WTC11 (cell line): ENCODE data around the gene CABCOCO1. TPM values are rescaled to one million over a fixed set of nuclear protein-coding genes. Genes with fewer than 3 reads are reported as not detected.

Experiments
- ATAC-seq: fragments of 200-7000 bp; cut with Tn5 transposase; 2 replicates; pipeline ENCODE4 v1.10.0; 2021; ENCODE audit warnings: mild to moderate bottlenecking, moderate library complexity
- CTCF ChIA-PET: fragments of 300-600 bp; sonication (Branson Sonifier 250); formaldehyde crosslinking; loops from one replicate; lab custom pipeline; 2021; ENCODE audit warnings: antibody characterized with exemption; lab: Charles Lee
- POLR2A ChIA-PET: fragments of 350-600 bp; sonication (Branson Sonifier 250); formaldehyde crosslinking; loops from one replicate; lab custom pipeline; 2021; ENCODE audit warnings: antibody characterized with exemption; lab: Charles Lee
- DNase-seq: peaks from one replicate; pipeline ENCODE4 v3.0.0; 2021; ENCODE audit warnings: low spot score
- H3K27ac Mint-ChIP-seq: 2 replicates; pipeline ENCODE4 v1.8.0; 2021; ENCODE audit warnings: mixed read lengths
- H3K27me3 Mint-ChIP-seq: 2 replicates; pipeline ENCODE4 v1.8.0; 2021; ENCODE audit warnings: low read depth, mild to moderate bottlenecking, moderate library complexity, mixed read lengths
- H3K36me3 Mint-ChIP-seq: 2 replicates; pipeline ENCODE4 v1.8.0; 2021; ENCODE audit warnings: mixed read lengths
- H3K4me1 Mint-ChIP-seq: 2 replicates; pipeline ENCODE4 v1.8.0; 2022; ENCODE audit warnings: mixed read lengths
- H3K4me3 Mint-ChIP-seq: 2 replicates; pipeline ENCODE4 v1.8.0; 2021; ENCODE audit warnings: mild to moderate bottlenecking, moderate library complexity, mixed read lengths
- H3K9me3 Mint-ChIP-seq: 2 replicates; pipeline ENCODE4 v1.8.0; 2021; ENCODE audit warnings: mixed read lengths
- ATF1 ChIP-seq: sonication (generic); formaldehyde crosslinking; IDR thresholded peaks from 2 replicates; pipeline ENCODE4 v1.8.1; 2023; ENCODE audit warnings: mild to moderate bottlenecking, moderate library complexity, missing genetic modification reagents
- ATF6 ChIP-seq: sonication (generic); formaldehyde crosslinking; IDR thresholded peaks from 2 replicates; pipeline ENCODE4 v1.8.1; 2023; ENCODE audit warnings: mild to moderate bottlenecking, missing genetic modification reagents
- E2F5 ChIP-seq: sonication (generic); formaldehyde crosslinking; IDR thresholded peaks from 2 replicates; pipeline ENCODE4 v1.8.1; 2022; ENCODE audit warnings: mild to moderate bottlenecking, moderate library complexity, missing genetic modification reagents
- ELF4 ChIP-seq: sonication (generic); formaldehyde crosslinking; IDR thresholded peaks from 2 replicates; pipeline ENCODE4 v1.8.1; 2022; ENCODE audit warnings: low read depth, mild to moderate bottlenecking, moderate library complexity, missing genetic modification reagents
- IRF2 ChIP-seq: sonication (generic); formaldehyde crosslinking; IDR thresholded peaks from 2 replicates; pipeline ENCODE4 v1.8.0; 2022; ENCODE audit warnings: low read depth, missing genetic modification reagents, borderline replicate concordance
- MLX ChIP-seq: sonication (generic); formaldehyde crosslinking; IDR thresholded peaks from 2 replicates; pipeline ENCODE4 v1.8.1; 2023; ENCODE audit warnings: mild to moderate bottlenecking, missing genetic modification reagents, moderate library complexity
- MXD4 ChIP-seq: fragments of 250-450 bp; sonication (Bioruptor Pico); IDR thresholded peaks from 2 replicates; pipeline ENCODE4 v1.8.0; 2021; ENCODE audit warnings: mild to moderate bottlenecking, moderate library complexity, borderline replicate concordance
- NFYB ChIP-seq: sonication (generic); formaldehyde crosslinking; conservative IDR thresholded peaks from 2 replicates; pipeline ENCODE4 v1.8.0; 2022; ENCODE audit warnings: low read depth, missing genetic modification reagents
- NR1H2 ChIP-seq: sonication (generic); formaldehyde crosslinking; IDR thresholded peaks from 2 replicates; pipeline ENCODE4 v1.9.0; 2021; ENCODE audit warnings: mild to moderate bottlenecking, moderate library complexity, missing genetic modification reagents
- PREB ChIP-seq: sonication (generic); formaldehyde crosslinking; IDR thresholded peaks from 2 replicates; pipeline ENCODE4 v1.8.1; 2022; ENCODE audit warnings: mild to moderate bottlenecking, missing genetic modification reagents, moderate library complexity, borderline replicate concordance
- STAT6 ChIP-seq: sonication (generic); formaldehyde crosslinking; conservative IDR thresholded peaks from 2 replicates; pipeline ENCODE4 v1.8.1; 2023; ENCODE audit warnings: mild to moderate bottlenecking, low read depth, missing genetic modification reagents, moderate library complexity
- TP53 ChIP-seq: sonication (generic); formaldehyde crosslinking; IDR thresholded peaks from 2 replicates; pipeline ENCODE4 v1.8.1; 2023; ENCODE audit warnings: mild to moderate bottlenecking, missing genetic modification reagents
- ZMAT4 ChIP-seq: fragments of 250-450 bp; sonication (Bioruptor Pico); IDR thresholded peaks from 2 replicates; pipeline ENCODE4 v1.9.0; 2021; ENCODE audit warnings: mild to moderate bottlenecking
- ZNF138 ChIP-seq: sonication (generic); formaldehyde crosslinking; conservative IDR thresholded peaks from 2 replicates; pipeline ENCODE4 v1.8.1; 2022; ENCODE audit warnings: mild to moderate bottlenecking, moderate library complexity, missing genetic modification reagents
- ZNF232 ChIP-seq: sonication (generic); formaldehyde crosslinking; IDR thresholded peaks from 2 replicates; pipeline ENCODE4 v1.8.0; 2022; ENCODE audit warnings: mild to moderate bottlenecking, missing genetic modification reagents
- ZNF423 ChIP-seq: fragments of 250-450 bp; sonication (Bioruptor Pico); IDR thresholded peaks from 2 replicates; pipeline ENCODE4 v2.1.2; 2022; ENCODE audit warnings: mild to moderate bottlenecking, moderate library complexity
- ZNF512 ChIP-seq: sonication (generic); formaldehyde crosslinking; IDR thresholded peaks from 2 replicates; pipeline ENCODE4 v1.8.1; 2022; ENCODE audit warnings: missing genetic modification reagents, borderline replicate concordance
- ZNF671 ChIP-seq: fragments of 250-450 bp; sonication (Bioruptor Pico); IDR thresholded peaks from 2 replicates; pipeline ENCODE4 v1.8.0; 2021; ENCODE audit warnings: mild to moderate bottlenecking
- total RNA-seq: library from RNA; stranded (reverse); gene quantifications from 3 replicates; pipeline ENCODE4 v1.2.3, GENCODE V29; 2021

Gene CABCOCO1
- total RNA-seq, 1 experiment from 2014 or later, result not detected

GRCh38 chr10:61812920-61813319, 150.2 kb downstream of the CABCOCO1 start:
- ATAC-seq, result no peak
- Mint-ChIP-seq H3K36me3 (no peaks in the 10 kb centered on the region), H3K9me3 (no peaks in the 10 kb centered on the region), H3K4me3 (no peak overlapping the region)
- DNase-seq, result no peak
- CTCF ChIA-PET, result interaction anchor here (1.0 kb wide), 1 partner anchor 25 kb away, joined by 3 read pairs; no protein-coding TSS in a partner anchor
- TF ChIP-seq MLX (CRISPR knock-in tag), result no peak
- no peak for TF ChIP-seq NR1H2 (CRISPR knock-in tag)
- no peak for TF ChIP-seq ZNF423 (CRISPR knock-in tag)
- no peak for TF ChIP-seq ATF1 (CRISPR knock-in tag)
- TF ChIP-seq ZNF671 (CRISPR knock-in tag), result no peak
- no peak for TF ChIP-seq ELF4
- TF ChIP-seq ZNF138, result no peak
- TF ChIP-seq ZNF512 (CRISPR knock-in tag), result no peak
- TF ChIP-seq STAT6 (CRISPR knock-in tag), result no peak
- TF ChIP-seq E2F5 (CRISPR knock-in tag), result no peak
- TF ChIP-seq TP53 (CRISPR knock-in tag), result no peak
- no peak for TF ChIP-seq PREB (CRISPR knock-in tag)
- TF ChIP-seq IRF2 (CRISPR knock-in tag), result no peak
- TF ChIP-seq ZNF232 (CRISPR knock-in tag), result no peak
- TF ChIP-seq ATF6 (CRISPR knock-in tag), result no peak
- no peak for TF ChIP-seq ZMAT4 (CRISPR knock-in tag)
- no peak for TF ChIP-seq MXD4 (CRISPR knock-in tag)
- TF ChIP-seq NFYB (CRISPR knock-in tag), result no peak
- TF ChIP-seq, all 79 proteins: peak for 0
- Mint-ChIP-seq H3K4me1 (no peaks in the 10 kb centered on the region), H3K27ac (no peak overlapping the region), H3K27me3 (peaks cover 24% of the 10 kb centered on the region)
- POLR2A ChIA-PET, result no interaction called here
